NT2/D1 (cell line): ENCODE data around the gene ETF1.

Source experiments
- DNase-seq: peaks from one replicate; pipeline ENCODE4 v3.0.0-alpha.2; 2011; ENCODE audit warnings: low read depth, low spot score
- H3K27me3 ChIP-seq: 2 replicates; pipeline ENCODE4 v1.6.0; 2011; ENCODE audit warnings: mild to moderate bottlenecking; ENCODE audit not compliant: insufficient read length, insufficient read depth
- H3K36me3 ChIP-seq: 2 replicates; pipeline ENCODE4 v1.6.1; 2011; ENCODE audit warnings: mild to moderate bottlenecking, low read length, mixed read lengths; ENCODE audit not compliant: insufficient read depth, insufficient read length
- H3K4me1 ChIP-seq: 2 replicates; pipeline ENCODE4 v1.5.1; 2011; ENCODE audit not compliant: insufficient read depth, insufficient read length
- H3K4me3 ChIP-seq: 2 replicates; pipeline ENCODE4 v1.5.1; 2011; ENCODE audit warnings: low read depth; ENCODE audit not compliant: insufficient read length
- H3K9ac ChIP-seq: 2 replicates; pipeline ENCODE4 v1.6.0; 2011; ENCODE audit warnings: low read depth; ENCODE audit not compliant: insufficient read length
- H3K9me3 ChIP-seq: 2 replicates; pipeline ENCODE4 v1.5.1; 2011; ENCODE audit warnings: mild to moderate bottlenecking, low read length; ENCODE audit not compliant: insufficient read depth
- SUZ12 ChIP-seq: IDR thresholded peaks from 2 replicates; pipeline ENCODE4 v1.6.1; 2011; ENCODE audit not compliant: insufficient read length, insufficient read depth; ENCODE audit errors: extremely low read depth
- YY1 ChIP-seq: IDR thresholded peaks from 2 replicates; pipeline ENCODE4 v1.6.1; 2011; ENCODE audit not compliant: insufficient read length, insufficient read depth
- ZNF274 ChIP-seq: IDR thresholded peaks from 2 replicates; pipeline ENCODE4 v1.6.1; 2011; ENCODE audit warnings: mild to moderate bottlenecking, low read depth, low read length

The ETF1 gene

GRCh38 chr5:138463419-138464007 lies 79.5 kb downstream of the ETF1 start:
- Histone ChIP-seq H3K9ac (peak overlapping the region; percentile 79), H3K4me1 (peaks cover 5% of the 10 kb centered on the region), H3K36me3 (peaks cover 3% of the 10 kb centered on the region), H3K4me3 (peak overlapping the region; percentile 47), H3K9me3 (no peaks in the 10 kb centered on the region), H3K27me3 (peaks cover 12% of the 10 kb centered on the region)
- TF ChIP-seq SUZ12 (no peak), YY1 (no peak), ZNF274 (no peak)
- DNase-seq, result no peak

GRCh38 chr5:138461343-138462125 lies 81.5 kb downstream of the ETF1 start:
- peaks cover 9% of the 10 kb centered on the region for H3K27me3 ChIP-seq
- H3K9ac ChIP-seq, result no peak overlapping the region
- H3K4me1 ChIP-seq, result peaks cover 4% of the 10 kb centered on the region
- H3K9me3 ChIP-seq, result no peaks in the 10 kb centered on the region
- no peak overlapping the region for H3K4me3 ChIP-seq
- TF ChIP-seq SUZ12 (no peak), YY1 (no peak), ZNF274 (no peak)
- H3K36me3 ChIP-seq, result no peaks in the 10 kb centered on the region
- no peak for DNase-seq

GRCh38 chr5:138460032-138460693 lies 82.9 kb downstream of the ETF1 start:
- no peaks in the 10 kb centered on the region for H3K9me3 ChIP-seq
- no peaks in the 10 kb centered on the region for H3K36me3 ChIP-seq
- no peak for DNase-seq
- H3K4me1 ChIP-seq, result peaks cover 4% of the 10 kb centered on the region
- no peaks in the 10 kb centered on the region for H3K27me3 ChIP-seq
- no peak overlapping the region for H3K4me3 ChIP-seq
- TF ChIP-seq SUZ12 (no peak), YY1 (no peak), ZNF274 (no peak)
- H3K9ac ChIP-seq, result no peak overlapping the region

- no peak for DNase-seq
- H3K36me3 ChIP-seq, result no peaks in the 10 kb centered on the region
- H3K9me3 ChIP-seq, result no peaks in the 10 kb centered on the region
- H3K4me1 ChIP-seq, result peaks cover 10% of the 10 kb centered on the region
- no peak overlapping the region for H3K9ac ChIP-seq
- H3K27me3 ChIP-seq, result no peaks in the 10 kb centered on the region
- no peak for TF ChIP-seq SUZ12
- no peak for TF ChIP-seq ZNF274
- no peak for TF ChIP-seq YY1
- no peak overlapping the region for H3K4me3 ChIP-seq
These were observed 83.6 kb downstream of the ETF1 start for GRCh38 chr5:138459311-138459933.

- no peak overlapping the region for H3K4me3 ChIP-seq
- TF ChIP-seq SUZ12 (no peak), YY1 (no peak), ZNF274 (no peak)
- no peaks in the 10 kb centered on the region for H3K36me3 ChIP-seq
- no peak for DNase-seq
- H3K4me1 ChIP-seq, result peaks cover 14% of the 10 kb centered on the region
- H3K9ac ChIP-seq, result no peak overlapping the region
- H3K27me3 ChIP-seq, result no peaks in the 10 kb centered on the region
- no peaks in the 10 kb centered on the region for H3K9me3 ChIP-seq
These were observed 84.2 kb downstream of the ETF1 start for GRCh38 chr5:138458856-138459255.

- Histone ChIP-seq H3K36me3 (no peaks in the 10 kb centered on the region), H3K4me1 (peaks cover 14% of the 10 kb centered on the region), H3K4me3 (no peak overlapping the region), H3K27me3 (no peaks in the 10 kb centered on the region), H3K9me3 (no peaks in the 10 kb centered on the region), H3K9ac (no peak overlapping the region)
- no peak for DNase-seq
- TF ChIP-seq YY1 (no peak), SUZ12 (no peak), ZNF274 (no peak)
These were observed 84.7 kb downstream of the ETF1 start for GRCh38 chr5:138458384-138458783.
